ENCODE measurements around the gene LIPA.
"Not testable (repeated sequence)": the region's sequence is repeated elsewhere in the genome, so short reads cannot be mapped to it uniquely, and the experiment has no call there.

The LIPA gene

DNA sequence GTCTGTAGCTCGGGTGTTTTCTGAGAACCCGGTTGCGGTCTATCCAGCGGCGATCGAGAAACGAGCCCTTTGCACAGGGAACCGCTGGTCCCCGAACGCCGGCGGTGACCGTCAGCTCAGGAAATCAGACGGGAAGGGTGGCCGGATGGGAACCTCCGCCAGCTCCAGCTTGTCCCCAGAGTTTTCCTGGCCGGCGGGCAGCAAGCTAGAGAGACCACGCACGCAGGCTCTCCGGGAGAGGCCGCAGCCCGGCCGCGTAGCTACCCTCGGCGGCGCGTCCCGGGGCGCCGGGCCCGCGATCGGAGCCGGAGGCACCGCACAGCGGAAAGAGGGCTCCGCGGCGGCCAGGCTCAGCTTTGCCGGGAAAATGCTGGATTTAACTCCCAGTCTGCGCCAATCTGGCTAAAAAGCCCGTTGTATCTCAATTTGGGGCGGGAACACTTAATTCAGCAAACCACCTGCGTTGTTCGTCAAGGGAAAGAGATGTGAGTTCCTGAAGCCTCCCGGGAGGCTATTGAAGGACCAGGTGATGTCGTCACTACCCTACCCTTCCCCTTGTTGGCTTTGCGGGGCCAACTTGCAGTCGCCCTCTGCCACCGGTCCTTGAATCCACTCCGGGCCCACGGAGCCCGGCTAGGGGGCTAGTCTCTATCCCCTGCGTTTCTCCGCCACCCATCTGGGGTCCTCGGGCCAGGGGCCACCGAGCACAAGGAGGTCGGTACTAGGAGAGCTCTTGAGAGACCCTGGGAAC, 43.6 kb downstream of the LIPA start:
- no peak for DNase-seq (ENCODE audit: low read depth)

DNA sequence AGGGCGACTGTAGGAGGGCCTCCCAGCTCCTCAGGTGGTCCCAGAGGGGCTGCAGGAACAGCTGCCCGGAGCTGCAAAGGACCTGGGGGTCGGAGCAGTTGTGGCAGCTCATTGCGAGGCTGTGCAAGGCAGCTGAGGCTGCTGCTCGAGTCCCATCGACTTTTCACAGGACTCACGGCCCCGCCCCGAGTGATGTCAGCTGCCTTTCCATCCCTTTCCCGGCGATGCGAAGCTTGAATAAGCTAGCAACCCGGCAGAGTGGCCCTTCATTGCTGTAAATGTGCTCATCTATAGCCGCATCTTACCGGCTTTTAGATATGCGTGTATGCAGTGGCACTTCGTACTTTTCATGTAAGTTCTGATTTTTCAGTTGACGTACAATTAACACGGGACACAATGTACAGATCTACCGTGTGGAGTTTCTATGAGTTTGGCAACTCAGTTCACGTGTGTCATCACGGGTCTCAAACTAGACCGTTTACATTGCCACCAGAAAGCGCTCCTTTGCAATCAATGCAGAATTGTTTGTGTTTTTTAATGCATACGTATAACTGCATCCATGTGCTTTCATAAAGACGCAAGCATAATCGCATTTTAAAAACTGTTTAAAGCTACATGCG, 44.3 kb downstream of the LIPA start, which contains the start of gene CH25H:
TSS of gene CH25H (minus strand) at position 137 of the 620 bp plus-strand sequence. CDS start at position 112, 25 bp downstream.
- DNase-seq (ENCODE audit: low read depth) = no peak

DNA sequence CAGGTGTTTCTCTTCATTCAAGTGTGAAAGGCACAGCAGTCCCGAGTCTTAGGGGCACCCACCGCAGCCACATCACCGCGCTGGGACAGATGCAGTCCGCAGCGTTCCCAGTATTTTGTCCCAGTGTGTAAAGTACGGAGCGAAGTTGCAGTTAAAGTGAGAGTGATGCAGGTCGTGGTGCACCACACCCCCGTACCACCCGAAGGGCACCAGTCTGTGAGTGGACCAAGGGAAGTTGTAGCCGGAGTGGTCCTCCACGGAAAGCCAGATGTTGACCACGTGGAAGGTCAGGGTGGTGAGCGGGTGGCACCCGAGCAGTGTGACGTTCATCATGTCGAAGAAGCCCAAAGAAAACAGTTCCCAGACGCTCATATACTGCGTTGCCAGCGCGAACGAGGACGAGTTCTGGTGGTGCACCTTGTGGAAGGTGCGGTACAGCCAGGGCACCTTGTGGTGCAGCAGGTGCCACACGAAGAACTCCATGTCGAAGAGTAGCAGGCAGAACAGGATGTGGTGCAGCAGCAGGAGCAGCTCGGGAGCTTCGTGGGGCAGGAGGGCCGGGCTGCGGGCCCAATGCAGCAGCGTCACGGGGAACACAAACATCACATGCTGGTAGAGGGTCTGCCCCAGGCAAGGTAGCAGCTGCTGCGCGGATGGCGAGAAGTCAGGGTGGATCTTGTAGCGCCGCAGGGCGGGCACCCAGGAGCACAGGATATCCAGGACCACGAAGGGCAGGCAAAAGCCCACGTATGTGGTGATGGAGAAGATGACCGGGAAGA, 45.0 kb downstream of the LIPA start:
- DNase-seq (ENCODE audit: low read depth) = no peak

- no peak for DNase-seq (ENCODE audit: low read depth)
These were observed 46.9 kb downstream of the LIPA start for GRCh38 chr10:89204621-89205185.

GRCh38 chr10:89203237-89203636, 48.3 kb downstream of the LIPA start:
- no peak for DNase-seq (ENCODE audit: low read depth)

DNA sequence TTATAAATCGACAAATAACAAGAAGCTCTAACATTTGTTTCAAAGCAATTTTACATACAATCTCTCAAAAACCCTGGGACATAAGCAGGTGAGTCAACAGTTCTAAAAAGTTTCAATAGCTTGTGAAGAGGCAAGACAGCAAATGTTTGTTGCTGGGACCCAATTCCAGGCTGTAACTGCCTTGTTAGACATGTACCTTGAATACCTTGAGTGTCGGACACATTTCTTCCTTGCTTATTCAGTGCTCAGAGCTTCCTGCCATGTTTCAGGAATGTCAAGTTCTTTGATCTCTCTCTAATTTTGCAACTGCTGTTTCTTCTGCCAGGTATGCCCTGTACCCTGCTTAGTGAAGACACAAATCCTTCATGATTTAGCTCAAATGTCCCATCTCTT, 49.5 kb downstream of the LIPA start:
- no peak for DNase-seq (ENCODE audit: low read depth)

GRCh38 chr10:89201345-89202032, 50.1 kb downstream of the LIPA start:
- DNase-seq (ENCODE audit: low read depth) = no peak

DNA sequence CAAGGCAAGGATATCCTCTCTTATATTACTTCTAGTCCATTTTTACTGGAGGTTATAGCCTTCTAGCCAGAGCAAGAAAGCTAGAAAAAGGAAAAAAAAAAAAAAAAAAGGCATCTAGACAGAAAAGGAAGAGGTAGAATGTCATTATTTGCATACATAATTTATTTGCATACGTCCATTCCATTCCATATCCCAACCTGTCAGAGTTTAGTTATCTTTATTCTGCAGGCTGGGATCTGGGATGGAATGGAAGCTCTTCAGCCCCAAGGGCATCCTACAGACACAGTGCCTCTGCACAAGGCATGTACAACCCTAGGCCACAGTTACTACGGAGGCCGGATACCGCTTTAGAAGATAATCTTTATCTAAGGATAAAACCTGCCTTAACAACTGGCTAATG, 54.1 kb downstream of the LIPA start:
- no peak for DNase-seq (ENCODE audit: low read depth)

DNA sequence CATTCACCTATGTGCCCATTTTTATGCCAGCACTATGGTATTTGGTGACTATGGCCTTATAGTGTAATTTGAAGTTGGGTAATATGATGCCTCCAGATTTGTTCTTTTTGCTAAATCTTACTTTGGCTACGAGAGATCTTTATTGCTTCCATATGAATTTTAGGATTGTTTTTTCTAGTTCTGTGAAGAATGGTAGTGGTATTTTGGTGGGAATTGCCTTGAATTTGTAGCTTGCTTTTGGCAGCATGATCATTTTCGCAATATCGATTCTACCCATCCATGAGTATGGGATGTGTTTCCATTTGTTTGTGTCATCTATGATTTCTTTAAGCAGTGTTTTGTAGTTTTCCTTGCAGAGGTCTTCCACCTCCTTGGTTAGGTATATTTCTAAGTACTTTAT, 60.3 kb downstream of the LIPA start:
- not testable (repeated sequence) for DNase-seq (ENCODE audit: low read depth)

DNA sequence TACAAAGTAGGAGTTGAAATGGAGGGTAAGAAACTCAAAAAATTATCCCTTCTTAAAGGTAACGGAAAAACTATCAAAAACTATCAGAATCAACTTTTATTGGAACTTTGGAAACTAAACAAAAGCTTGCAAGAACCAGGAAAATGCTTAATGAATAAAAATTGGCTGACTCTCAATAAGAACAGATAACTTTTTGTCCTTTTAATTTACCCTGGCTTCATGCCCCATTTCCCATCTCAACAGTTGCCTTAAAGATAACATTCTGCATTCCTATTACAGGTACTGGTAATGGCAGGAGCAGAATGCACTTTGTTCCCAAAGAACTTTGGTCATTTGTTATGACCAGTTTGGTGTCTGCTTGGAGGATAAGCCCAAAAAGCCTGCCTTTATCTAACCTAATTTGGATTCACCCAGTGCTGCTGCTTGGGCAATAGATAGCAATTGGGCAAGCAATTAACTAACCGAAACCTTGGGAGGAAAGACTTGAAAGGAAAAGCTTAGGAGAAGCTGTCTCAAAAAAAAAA, 62.3 kb downstream of the LIPA start:
- DNase-seq (ENCODE audit: low read depth) = no peak

GRCh38 chr10:89185658-89186057, 65.9 kb downstream of the LIPA start:
- DNase-seq (ENCODE audit: low read depth) = no peak

DNA sequence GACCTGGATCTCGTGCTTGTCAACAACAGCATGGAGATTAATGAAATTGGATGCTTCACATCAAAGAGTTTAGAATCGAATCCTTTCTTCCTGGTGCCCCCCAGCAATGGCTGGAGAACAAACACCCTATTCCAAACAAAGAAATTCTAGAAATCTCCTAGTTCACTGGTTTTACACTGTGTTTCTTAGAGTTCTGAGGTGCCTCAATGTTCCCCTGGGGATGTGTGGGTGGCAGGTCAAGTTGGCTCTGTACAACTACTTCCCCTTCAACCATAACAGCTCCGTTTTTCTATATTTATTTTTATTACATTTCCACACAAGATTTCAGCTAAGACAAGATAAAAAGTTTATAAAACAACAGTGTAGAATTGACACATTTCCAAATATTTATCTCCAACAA, 66.9 kb downstream of the LIPA start:
- DNase-seq (ENCODE audit: low read depth) = no peak

GRCh38 chr10:89183571-89183970, 68.0 kb downstream of the LIPA start:
- no peak for DNase-seq (ENCODE audit: low read depth)

- DNase-seq (ENCODE audit: low read depth) = no peak
These were observed 68.7 kb downstream of the LIPA start for GRCh38 chr10:89182894-89183293.

DNA sequence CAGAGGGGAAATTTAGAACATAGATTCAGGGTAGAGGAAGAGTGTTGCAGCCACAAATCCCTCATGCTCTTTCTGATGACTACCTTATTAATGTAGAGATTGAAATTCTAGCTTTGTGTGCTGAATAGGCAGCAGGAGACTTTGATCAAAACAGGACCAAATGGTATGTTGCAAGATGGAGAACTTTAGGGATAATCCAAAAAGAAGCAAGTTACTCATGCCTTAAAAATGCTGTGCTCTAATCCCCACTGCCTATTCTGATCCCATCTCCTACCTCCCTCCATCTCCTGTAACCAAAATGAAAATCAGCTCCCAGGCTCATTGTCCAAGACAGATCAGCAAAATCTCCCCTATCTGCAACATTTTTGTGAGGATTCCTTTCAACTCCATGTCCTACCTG, 75.8 kb downstream of the LIPA start:
- DNase-seq (ENCODE audit: low read depth) = no peak

DNA sequence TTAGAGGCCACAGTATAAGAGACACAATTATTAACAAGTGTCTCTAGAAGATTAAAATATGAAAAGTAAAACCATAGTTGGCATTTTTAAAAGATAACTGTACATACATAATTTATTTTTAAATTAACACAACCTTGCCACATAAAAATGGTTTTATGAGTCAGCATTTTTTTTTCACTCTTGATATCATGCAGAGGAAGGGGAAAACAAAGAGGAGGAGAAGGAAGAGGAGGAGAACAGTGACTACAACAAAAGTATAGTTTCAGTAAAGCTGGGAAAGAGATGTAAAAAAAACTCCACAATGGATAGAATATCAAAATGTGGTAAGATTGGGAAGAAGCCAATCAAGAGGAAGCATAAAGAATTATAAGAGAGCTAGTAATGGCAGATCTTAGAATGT, 78.5 kb downstream of the LIPA start:
- DNase-seq (ENCODE audit: low read depth) = no peak

DNA sequence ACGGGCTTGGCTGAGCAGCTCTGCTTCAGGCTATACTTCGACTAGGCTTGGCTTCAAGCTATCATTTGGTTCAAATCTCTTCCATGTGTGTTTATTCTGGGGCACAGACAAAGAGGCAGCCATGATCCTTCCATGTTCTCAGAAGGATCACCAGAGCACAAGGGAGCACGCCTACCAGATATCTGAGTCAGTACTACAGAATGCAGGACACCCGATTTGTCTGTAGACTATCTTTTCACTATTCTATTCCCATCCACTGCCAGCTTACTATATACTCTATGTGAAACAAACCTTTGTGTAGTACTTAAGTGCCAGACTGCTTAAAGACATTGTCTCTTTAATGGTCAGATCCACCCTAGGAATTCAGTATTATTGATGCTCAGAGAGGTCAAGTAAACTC, 79.6 kb downstream of the LIPA start:
- no peak for DNase-seq (ENCODE audit: low read depth)

DNA sequence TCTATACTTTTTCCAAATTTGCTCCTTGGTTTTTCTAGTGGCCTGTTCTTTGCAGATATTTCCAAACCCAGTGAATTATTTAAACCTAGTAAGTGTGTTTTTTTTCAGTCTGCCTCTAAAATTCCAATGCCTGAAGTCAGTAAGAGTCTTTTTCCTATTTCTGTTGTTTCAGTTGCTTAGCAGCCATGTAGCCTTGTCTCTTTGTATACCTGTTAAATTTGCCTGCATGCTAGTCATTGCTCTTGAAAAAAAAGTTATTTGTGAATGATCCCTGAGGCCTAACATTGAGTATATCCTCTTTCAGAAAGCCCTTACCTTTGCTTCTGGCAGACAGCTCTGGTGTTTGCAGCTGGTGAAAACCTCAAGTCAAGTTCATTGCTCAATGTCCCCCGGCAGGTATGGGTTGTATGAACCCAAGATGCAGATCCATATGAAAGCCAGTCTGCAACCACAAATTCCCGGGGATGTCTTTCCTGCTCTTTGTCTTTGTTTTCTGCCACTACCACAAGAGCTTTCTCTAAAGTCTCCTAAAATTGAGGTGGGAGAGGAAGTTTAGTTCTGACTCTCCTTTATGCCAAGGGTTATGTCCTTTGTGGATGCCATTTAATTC, 80.2 kb downstream of the LIPA start:
- no peak for DNase-seq (ENCODE audit: low read depth)

DNA sequence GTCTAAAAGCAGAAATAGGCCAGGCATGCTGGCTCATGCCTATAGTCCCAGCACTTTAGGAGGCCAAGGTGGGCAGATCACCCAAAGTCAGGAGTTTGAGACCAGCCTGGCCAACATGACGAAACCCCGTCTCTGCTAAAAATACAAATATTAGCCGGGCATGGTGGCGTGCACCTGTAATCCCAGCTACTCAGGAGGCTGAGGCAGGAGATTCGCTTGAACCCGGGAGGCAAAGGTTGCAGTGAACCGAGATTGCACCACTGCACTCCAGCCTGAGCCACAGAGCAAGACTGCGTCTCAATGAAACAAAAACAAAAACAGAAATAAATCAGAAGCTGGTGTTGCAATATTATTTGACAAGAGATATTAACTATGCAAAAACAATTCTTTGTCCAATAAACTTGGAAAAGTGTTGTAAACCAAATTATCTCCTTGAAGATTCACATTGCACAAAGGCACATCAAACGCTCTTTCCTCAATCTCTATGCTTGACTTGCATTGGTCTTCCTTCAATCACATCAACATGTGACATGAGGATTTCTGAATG, 83.1 kb downstream of the LIPA start:
- not testable (repeated sequence) for DNase-seq (ENCODE audit: low read depth)

- DNase-seq (ENCODE audit: low read depth) = no peak
These were observed 83.7 kb downstream of the LIPA start for GRCh38 chr10:89167915-89168314.

DNA sequence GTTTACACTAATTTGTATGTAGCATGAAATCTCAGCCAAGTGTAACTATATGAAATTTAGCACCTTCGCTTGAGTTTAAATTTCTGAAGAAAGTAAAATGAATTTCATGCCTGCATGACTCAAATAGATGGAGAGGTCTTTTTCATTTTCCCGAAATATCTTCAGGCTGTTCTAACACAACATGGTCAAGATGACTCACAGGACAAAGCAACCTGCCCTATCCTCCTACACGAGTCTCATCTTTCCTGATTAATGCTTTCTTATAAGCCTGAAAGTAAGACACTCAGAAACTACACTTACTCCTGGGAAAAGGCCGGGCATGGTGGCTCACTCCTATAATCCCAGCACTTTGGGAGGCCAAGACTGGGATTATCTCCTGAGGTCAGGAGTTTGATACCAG, 85.7 kb downstream of the LIPA start:
- DNase-seq (ENCODE audit: low read depth) = no peak
